Small intestine (tissue), 7 donors: ENCODE measurements around the gene DGKA. TPM values are rescaled to one million over a fixed set of nuclear protein-coding genes. Genes with fewer than 3 reads are reported as not detected.

Experiments used
- DNase-seq, 2 donors: peaks; one replicate each; pipeline versions ENCODE4 v3.0.0 to v3.0.0-alpha.2; 2013
- FAIRE-seq: peaks from 2 replicates; lab custom pipeline; 2012; peaks lifted over from hg19 to GRCh38; lab: Jason Lieb, UNC
- H3K27ac ChIP-seq, 3 donors: one replicate each; pipeline ENCODE4 v1.5.1; 2013; ENCODE audit warnings: low read length in 2 of 3, mild to moderate bottlenecking in 2 of 3, control low read depth in 1 of 3, inconsistent platforms in 1 of 3, low read depth in 1 of 3, moderate library complexity in 1 of 3
- H3K27me3 ChIP-seq, 3 donors: one replicate each; pipeline ENCODE4 v1.6.1; 2013; ENCODE audit warnings: low read length in 3 of 3, inconsistent platforms in 1 of 3; ENCODE audit not compliant: control insufficient read depth in 3 of 3, insufficient read depth in 3 of 3
- H3K36me3 ChIP-seq, 3 donors: one replicate each; pipeline ENCODE4 v1.6.1; 2013; ENCODE audit warnings: low read length in 3 of 3, inconsistent platforms in 1 of 3, low read depth in 1 of 3, mild to moderate bottlenecking in 1 of 3, moderate library complexity in 1 of 3; ENCODE audit not compliant: control insufficient read depth in 3 of 3, insufficient read depth in 2 of 3
- H3K4me1 ChIP-seq, 3 donors: one replicate each; pipeline ENCODE4 v1.6.1; 2013; ENCODE audit warnings: low read length in 2 of 3, inconsistent platforms in 1 of 3, low read depth in 1 of 3, mild to moderate bottlenecking in 1 of 3, moderate library complexity in 1 of 3; ENCODE audit not compliant: control insufficient read depth in 3 of 3, insufficient read depth in 2 of 3
- H3K4me3 ChIP-seq, 3 donors: one replicate each; pipeline ENCODE4 v1.5.1; 2013; ENCODE audit warnings: low read length in 3 of 3, control low read depth in 1 of 3, inconsistent platforms in 1 of 3, low read depth in 1 of 3, mild to moderate bottlenecking in 1 of 3, moderate library complexity in 1 of 3
- H3K9me3 ChIP-seq, 2 donors: one replicate each; pipeline ENCODE4 v1.6.1; 2013; ENCODE audit warnings: low read depth in 1 of 2, low read length in 1 of 2; ENCODE audit not compliant: control insufficient read depth in 2 of 2, insufficient read depth in 1 of 2
- WGBS, 3 donors: extraction: QIAGEN DNeasy Blood & Tissue Kit; methylation state at CpG; one replicate each; pipeline ENCODE4 v1.1.7; 2013; 5-methylcytosine and 5-hydroxymethylcytosine counted together
- polyA plus RNA-seq, 4 donors: library from polyadenylated mRNA; stranded (reverse) in 3 of 4; unstranded in 1 of 4; fragments of 200-250 nt in 3 of 4; fragments of 120-200 nt in 1 of 4; gene quantifications; one replicate each; pipeline versions ENCODE4 v1.2.1 to v1.2.3, GENCODE V29; 2013
- donor health status: healthy with polysubstance abuse.
- donor health status: control.
- donor health status: control.
- donor health status: Bipolar disorder and iron deficiency.
- donor health status: healthy.

Gene DGKA
- polyA plus RNA-seq, 4 donors, result 14.4 to 386 (median 180) TPM

GRCh38 chr12:55965941-55966407, 35.0 kb downstream of the DGKA start, which contains the start of gene PMEL:
Gene PMEL (minus strand): TSS chr12:55966042. CDS start chr12:55966011, 31 bp downstream.
- Histone ChIP-seq H3K36me3 (peaks cover 0 to 10% (median 0%) of the 10 kb centered on the region in 3 donors), H3K4me3 (peak within 1 kb of the TSS; percentile 75 to 91 (median 78)), H3K9me3 (no peaks in the 10 kb centered on the region), H3K27me3 (no peaks in the 10 kb centered on the region), H3K4me1 (peaks cover 0 to 20% (median 8%) of the 10 kb centered on the region in 3 donors), H3K27ac (peak within 1 kb of the TSS; percentile 58 to 83 (median 76))
- WGBS, 3 donors, result 5 to 10% (median 7%) methylated on average over 3 to 4 of the region's 4 CpGs
- DNase-seq, result no peak
- no peak for FAIRE-seq

GRCh38 chr12:55966408-55967281, 35.7 kb downstream of the DGKA start, which contains the start of gene CDK2:
Gene CDK2 (plus strand): TSS chr12:55966830. CDS start chr12:55967009, 179 bp downstream.
- Histone ChIP-seq H3K27ac (peak within 1 kb of the TSS; percentile 58 to 83 (median 76)), H3K4me3 (peak within 1 kb of the TSS; percentile 75 to 91 (median 78)), H3K9me3 (no peaks in the 10 kb centered on the region), H3K27me3 (no peaks in the 10 kb centered on the region), H3K36me3 (peaks cover 0 to 16% (median 0%) of the 10 kb centered on the region in 3 donors), H3K4me1 (peaks cover 0 to 23% (median 8%) of the 10 kb centered on the region in 3 donors)
- no peak for FAIRE-seq
- DNase-seq, result peak; percentile 92 to 96
- 1% methylated on average over 44 to 45 of the region's 45 CpGs for WGBS, 3 donors

GRCh38 chr12:55969356-55969755, 38.4 kb downstream of the DGKA start:
- DNase-seq (no peak), FAIRE-seq (no peak)
- no peak overlapping the region for H3K4me3 ChIP-seq
- H3K9me3 ChIP-seq, result no peaks in the 10 kb centered on the region
- no peaks in the 10 kb centered on the region for H3K27me3 ChIP-seq
- H3K4me1 ChIP-seq, result peaks cover 0 to 32% (median 8%) of the 10 kb centered on the region in 3 donors
- WGBS, 3 donors, result 81 to 94% (median 91%) methylated on average over 4 of the region's 4 CpGs
- H3K36me3 ChIP-seq, result peaks cover 0 to 16% (median 0%) of the 10 kb centered on the region in 3 donors
- H3K27ac ChIP-seq, result no peak overlapping the region

- no peak for FAIRE-seq
- DNase-seq, result no peak
- no peaks in the 10 kb centered on the region for H3K9me3 ChIP-seq
- H3K4me1 ChIP-seq, result peaks cover 0 to 33% (median 8%) of the 10 kb centered on the region in 3 donors
- H3K4me3 ChIP-seq, result no peak overlapping the region
- no peaks in the 10 kb centered on the region for H3K27me3 ChIP-seq
- 85 to 93% (median 90%) methylated on average over 7 of the region's 7 CpGs for WGBS, 3 donors
- no peak overlapping the region for H3K27ac ChIP-seq
- H3K36me3 ChIP-seq, result peaks cover 0 to 16% (median 0%) of the 10 kb centered on the region in 3 donors
Observed at GRCh38 chr12:55970775-55971174, 39.8 kb downstream of the DGKA start.

- FAIRE-seq, result no peak
- DNase-seq, result peak in 1 of 2 donors; percentile 59
- Histone ChIP-seq H3K4me1 (peaks cover 0 to 31% (median 8%) of the 10 kb centered on the region in 3 donors), H3K27me3 (no peaks in the 10 kb centered on the region), H3K27ac (peak overlapping the region; percentile 26 to 93 (median 60)), H3K36me3 (peaks cover 0 to 19% (median 0%) of the 10 kb centered on the region in 3 donors), H3K4me3 (no peak overlapping the region), H3K9me3 (no peaks in the 10 kb centered on the region)
- 42 to 57% (median 43%) methylated on average over 3 of the region's 3 CpGs for WGBS, 3 donors
Observed at GRCh38 chr12:55972042-55972441, 41.1 kb downstream of the DGKA start.

GRCh38 chr12:55972456-55972855, 41.5 kb downstream of the DGKA start:
- WGBS, 3 donors, result 10 to 36% (median 19%) methylated on average over 1 of the region's 1 CpG
- Histone ChIP-seq H3K9me3 (no peaks in the 10 kb centered on the region), H3K4me1 (peaks cover 0 to 28% (median 6%) of the 10 kb centered on the region in 3 donors), H3K27ac (peak overlapping the region; percentile 87 to 94 (median 93)), H3K4me3 (peak overlapping the region in 2 of 3 donors; percentile 63 to 66), H3K27me3 (no peaks in the 10 kb centered on the region), H3K36me3 (peaks cover 0 to 20% (median 0%) of the 10 kb centered on the region in 3 donors)
- FAIRE-seq, result no peak
- DNase-seq, result no peak

- H3K27me3 ChIP-seq, result no peaks in the 10 kb centered on the region
- peaks cover 0 to 22% (median 0%) of the 10 kb centered on the region in 3 donors for H3K36me3 ChIP-seq
- peaks cover 0 to 22% (median under 1%) of the 10 kb centered on the region in 3 donors for H3K4me1 ChIP-seq
- WGBS, 3 donors, result 0 to 1% (median 1%) methylated on average over 18 of the region's 18 CpGs
- peak overlapping the region; percentile 28 to 66 (median 63) for H3K4me3 ChIP-seq
- no peaks in the 10 kb centered on the region for H3K9me3 ChIP-seq
- H3K27ac ChIP-seq, result peak overlapping the region; percentile 87 to 94 (median 93)
- FAIRE-seq (no peak), DNase-seq (no peak)
Observed at GRCh38 chr12:55972911-55973598, 42.1 kb downstream of the DGKA start.
